HG03196 (cell line): Measurements from ENCODE around the gene CYSLTR2.
"Not testable (repeated sequence)": the region's sequence is repeated elsewhere in the genome, so short reads cannot be mapped to it uniquely, and the experiment has no call there.

Experiments used
- ATAC-seq: cut with Tn5 transposase; IDR thresholded peaks from one replicate; pipeline ENCODE4 v1.9.1; 2021; ENCODE audit not compliant: unreplicated experiment

Gene CYSLTR2

DNA sequence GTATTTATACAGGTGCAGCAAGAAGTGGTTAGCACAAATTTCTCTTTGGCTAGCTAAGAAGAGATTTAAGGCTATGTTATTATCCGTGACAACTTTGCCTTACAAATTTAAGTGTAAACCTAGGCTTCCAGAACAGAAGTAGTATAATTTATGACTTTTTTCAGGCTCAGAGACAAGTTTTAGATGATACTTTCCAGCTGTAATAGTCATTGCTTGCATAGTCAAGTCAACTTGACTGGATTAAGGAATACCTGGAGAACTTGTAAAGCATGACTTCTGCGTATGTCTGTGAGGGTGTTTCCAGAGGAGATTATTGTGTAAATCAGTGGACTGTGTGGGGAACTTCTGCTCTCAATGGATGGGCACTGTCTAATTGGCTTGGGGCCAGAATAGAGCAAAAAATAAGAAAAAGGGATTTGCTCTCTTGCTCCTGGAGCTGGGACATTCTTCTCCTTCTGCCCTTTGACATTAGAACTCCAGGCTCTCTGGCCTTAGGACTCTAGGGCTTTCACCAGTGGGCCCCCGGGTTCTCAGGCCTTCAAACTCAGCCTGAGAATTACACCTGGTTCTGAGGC lies 33.0 kb downstream of the CYSLTR2 start:
- ATAC-seq, result no peak

- ATAC-seq, result no peak
Observed at GRCh38 chr13:48687249-48687648, 33.5 kb downstream of the CYSLTR2 start.

GRCh38 chr13:48693998-48694397 lies 40.3 kb downstream of the CYSLTR2 start:
- no peak for ATAC-seq

- no peak for ATAC-seq
Observed at GRCh38 chr13:48695776-48696175, 42.0 kb downstream of the CYSLTR2 start.

GRCh38 chr13:48696676-48697075 lies 42.9 kb downstream of the CYSLTR2 start:
- not testable (repeated sequence) for ATAC-seq

DNA sequence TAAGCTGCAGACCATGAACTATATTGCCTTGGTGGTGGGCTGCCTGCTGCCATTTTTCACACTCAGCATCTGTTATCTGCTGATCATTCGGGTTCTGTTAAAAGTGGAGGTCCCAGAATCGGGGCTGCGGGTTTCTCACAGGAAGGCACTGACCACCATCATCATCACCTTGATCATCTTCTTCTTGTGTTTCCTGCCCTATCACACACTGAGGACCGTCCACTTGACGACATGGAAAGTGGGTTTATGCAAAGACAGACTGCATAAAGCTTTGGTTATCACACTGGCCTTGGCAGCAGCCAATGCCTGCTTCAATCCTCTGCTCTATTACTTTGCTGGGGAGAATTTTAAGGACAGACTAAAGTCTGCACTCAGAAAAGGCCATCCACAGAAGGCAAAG lies 53.7 kb downstream of the CYSLTR2 start:
- ATAC-seq, result no peak

GRCh38 chr13:48708764-48709163 lies 55.0 kb downstream of the CYSLTR2 start:
- no peak for ATAC-seq

DNA sequence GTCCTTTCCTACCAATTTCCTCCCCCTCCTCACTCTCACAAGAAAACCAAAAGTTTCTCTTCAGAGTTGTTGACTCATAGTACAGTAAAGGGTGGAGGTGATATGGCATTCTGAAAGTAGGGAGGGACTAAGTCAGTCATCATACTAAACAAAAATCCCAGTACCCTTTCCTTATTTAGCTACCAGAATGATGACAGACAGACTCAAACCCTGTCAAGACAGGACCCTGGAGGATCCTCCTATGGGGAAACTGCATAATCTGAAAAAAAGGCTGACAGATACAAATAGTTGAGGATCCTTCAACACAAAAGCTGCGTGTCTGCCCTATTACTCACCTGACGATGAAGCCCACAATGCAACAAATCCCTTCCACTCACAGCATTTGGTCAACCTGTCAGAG lies 55.5 kb downstream of the CYSLTR2 start:
- no peak for ATAC-seq

DNA sequence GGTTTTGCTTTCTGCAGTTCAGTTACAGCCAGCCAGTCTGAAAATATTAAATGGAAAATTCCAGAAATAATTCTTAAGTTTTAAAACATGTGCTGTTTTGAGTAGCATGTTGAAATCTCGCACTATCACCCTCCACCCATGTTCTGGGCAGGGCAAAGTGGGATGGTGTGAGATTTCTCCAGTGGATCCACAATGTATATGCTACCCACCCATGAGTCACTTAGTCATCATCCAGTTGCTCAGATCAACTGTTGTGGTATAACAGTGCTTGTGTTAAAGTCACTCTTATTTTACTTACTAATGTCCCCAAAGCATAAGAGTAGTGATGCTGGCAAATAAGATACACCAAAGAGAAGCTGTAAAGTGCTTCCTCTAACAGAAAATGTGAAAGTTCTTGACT lies 56.4 kb downstream of the CYSLTR2 start:
- ATAC-seq, result no peak

DNA sequence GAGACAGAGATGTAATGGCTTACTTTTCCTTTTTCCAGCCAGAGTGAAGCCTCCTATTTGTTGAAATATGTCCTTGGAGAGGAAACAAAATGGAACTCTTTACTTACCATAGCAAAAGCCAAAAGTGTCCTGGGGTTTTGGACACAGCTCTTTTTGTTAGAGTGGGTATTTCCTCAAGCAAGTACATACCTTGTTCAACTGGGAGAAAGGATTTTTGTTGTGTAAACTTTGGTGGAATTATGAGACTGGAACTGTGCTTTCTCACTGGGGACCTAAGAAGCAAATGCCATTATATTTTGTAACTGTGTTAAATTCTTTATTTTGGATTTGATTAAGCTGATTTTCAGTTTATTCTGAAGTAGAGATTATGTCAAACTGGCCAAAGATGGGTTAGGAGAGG lies 58.4 kb downstream of the CYSLTR2 start:
- ATAC-seq, result no peak

DNA sequence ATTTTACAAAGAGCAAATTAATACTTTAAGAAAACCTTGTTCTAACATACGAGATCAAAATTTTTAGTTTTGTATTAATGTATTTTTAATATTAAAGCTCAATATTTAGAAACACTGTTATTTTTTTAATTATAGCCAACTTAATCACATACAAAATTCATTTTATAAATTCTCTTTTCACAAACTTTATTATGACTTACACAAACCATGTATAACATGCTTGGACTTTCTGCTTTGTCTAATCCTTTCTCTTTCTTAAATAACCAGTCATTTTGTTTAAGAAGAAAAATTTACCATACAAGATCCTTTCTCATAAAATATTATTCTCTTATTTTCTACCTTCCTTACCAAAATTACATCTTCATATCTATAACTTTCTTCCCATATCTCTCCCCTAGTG lies 62.2 kb downstream of the CYSLTR2 start:
- no peak for ATAC-seq

- ATAC-seq, result no peak
Observed at GRCh38 chr13:48720621-48721020, 66.9 kb downstream of the CYSLTR2 start.

GRCh38 chr13:48723168-48723567 lies 69.4 kb downstream of the CYSLTR2 start:
- ATAC-seq, result no peak

- no peak for ATAC-seq
Observed at GRCh38 chr13:48725271-48725670, 71.5 kb downstream of the CYSLTR2 start.

DNA sequence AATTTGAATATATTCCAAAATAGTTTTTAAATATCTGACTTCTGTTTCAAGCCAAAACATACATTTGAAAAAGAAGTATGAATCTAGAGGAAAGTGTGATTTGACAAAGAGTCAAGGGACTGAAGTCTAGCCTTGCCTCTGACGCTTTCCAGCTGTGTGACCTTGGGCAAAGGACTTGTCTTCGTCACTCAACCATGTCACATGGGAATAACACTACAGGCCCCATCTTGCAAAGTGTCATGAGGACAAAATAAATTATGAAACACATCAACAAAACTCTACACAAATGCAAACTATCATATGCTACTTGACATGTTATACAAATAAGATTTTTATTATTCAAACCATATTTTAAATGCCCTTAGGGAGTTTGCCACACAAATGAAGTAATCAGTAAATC lies 73.0 kb downstream of the CYSLTR2 start:
- ATAC-seq, result no peak

DNA sequence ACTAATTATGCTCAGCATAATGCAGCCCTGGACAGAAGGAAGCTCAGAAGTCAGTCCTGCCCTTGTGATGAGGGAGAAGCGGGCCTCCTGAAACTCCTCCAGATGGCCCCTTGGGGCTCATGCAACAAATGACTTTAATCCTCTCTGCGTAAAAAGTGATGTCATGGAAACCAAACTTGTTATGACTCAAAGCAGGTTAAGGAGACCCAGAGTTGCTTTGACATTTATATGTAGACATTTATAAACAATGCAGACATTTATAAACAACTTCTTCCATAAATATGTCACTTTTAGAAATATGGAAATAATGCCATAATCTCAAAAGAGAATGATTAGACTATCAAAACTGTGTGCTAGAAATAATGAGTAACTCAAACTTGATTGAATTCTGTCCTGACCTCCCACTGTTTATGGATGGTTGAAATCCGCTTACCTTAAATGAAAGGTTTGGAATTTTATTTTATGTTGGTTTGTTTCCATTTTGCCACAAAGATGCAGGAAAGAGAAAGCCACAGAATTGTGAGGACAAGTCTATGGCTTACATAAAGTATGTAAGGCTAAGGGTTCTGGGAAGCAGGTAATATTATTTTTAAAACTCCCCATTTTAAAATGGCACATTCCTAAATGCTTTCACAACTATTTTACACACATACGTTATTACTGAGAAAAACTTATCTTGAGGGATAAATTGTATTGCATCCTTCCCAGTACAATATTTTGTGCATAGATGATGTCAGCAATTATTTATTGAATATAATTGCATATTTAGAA lies 73.7 kb downstream of the CYSLTR2 start:
- ATAC-seq, result no peak

GRCh38 chr13:48728226-48728625 lies 74.5 kb downstream of the CYSLTR2 start:
- ATAC-seq, result no peak

DNA sequence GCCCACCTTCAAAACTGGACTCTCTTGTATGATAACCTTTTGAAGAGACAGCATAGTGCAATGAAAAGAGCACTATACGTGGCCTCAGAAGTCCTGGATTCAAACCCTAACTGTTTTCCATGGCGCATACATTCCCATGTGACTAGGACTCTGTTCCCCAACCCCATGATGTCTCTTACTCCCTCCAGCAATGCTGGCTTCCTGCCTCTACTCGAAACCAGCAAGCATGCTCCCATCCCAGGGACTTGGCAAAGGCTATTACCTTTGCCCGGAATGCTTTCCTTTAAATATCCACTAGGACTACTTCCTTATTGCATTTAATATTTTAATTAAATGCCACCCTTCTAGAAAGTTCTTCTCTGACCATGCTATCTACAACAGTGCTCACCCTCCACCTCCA lies 75.1 kb downstream of the CYSLTR2 start:
- no peak for ATAC-seq

DNA sequence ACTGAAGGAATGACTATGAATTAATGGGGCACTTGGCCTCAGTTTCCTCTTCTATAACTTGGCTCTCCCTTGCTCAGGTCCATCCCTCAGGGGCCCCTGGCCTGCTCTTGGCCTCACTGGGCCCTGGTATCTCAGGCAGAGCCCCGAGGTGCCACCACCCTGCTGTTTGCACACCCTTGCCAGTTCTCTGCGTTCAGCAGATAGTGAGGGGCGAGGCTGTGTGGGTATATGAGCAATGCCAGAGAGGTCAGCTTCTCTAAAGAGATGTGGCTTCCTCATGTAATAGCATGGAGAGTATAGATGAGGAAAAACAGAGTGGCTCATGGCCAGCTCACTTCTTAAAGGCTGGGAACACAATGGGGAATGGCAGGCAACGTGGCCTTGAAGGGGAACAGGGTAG lies 76.1 kb downstream of the CYSLTR2 start:
- ATAC-seq, result no peak

DNA sequence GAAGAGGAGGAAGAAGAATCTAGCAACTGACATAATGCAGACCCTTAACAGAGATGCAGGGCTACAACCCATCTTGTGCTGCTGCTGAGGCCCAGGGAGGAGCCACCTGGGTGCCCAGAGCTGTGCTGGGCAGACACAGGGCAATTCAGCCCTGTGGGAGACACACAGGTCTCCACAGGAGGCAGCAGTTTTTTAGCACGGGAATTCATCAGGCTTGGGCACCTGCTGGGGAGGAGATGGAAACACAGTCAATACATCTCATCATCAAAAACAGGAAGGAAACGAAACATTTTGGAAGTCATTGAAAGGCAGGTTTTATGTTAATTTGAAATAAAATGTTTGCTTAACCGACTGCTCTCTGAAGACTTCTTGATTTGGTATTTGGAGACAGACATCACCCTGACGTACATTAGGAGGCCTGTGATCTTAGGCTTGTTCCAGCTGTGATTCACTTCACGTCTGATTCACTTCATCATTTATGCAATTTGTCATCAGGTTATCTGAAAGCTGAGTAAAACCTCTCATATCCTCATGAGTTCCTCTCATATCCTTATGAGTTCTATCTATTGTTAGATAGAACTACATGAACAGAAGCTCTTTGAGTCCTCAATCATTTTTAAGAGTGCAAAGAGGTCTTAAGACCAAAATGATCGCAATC lies 77.4 kb downstream of the CYSLTR2 start:
- no peak for ATAC-seq

DNA sequence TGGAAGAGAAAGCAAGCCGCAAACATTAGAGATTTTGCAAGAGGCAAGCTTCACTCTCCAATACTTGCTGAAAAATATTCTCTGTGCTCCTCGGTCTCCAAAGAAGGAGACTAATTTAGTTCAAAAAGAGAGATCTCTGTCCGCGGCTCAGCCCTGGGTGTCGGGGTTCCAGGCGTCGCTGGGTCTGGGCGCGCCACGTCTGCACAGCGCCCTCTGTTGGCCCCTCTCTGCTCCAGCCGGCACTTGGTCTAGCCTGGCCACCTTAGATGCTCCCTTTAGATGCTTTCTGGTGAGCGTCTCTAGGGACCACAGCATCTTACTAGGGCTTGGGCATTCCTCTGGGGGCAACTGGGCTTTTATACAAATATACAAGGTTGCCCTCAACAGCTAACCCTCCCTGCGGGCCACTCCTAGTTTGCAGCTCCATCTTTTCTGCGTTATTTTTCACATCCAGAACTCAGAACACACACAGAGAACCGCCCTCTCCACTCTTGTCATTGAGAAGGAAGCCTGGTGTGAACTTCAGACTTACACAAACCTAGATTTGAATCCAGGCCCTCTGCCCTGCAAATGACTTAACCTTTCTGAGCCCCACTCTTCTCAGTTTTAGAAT lies 78.3 kb downstream of the CYSLTR2 start:
- ATAC-seq, result no peak

DNA sequence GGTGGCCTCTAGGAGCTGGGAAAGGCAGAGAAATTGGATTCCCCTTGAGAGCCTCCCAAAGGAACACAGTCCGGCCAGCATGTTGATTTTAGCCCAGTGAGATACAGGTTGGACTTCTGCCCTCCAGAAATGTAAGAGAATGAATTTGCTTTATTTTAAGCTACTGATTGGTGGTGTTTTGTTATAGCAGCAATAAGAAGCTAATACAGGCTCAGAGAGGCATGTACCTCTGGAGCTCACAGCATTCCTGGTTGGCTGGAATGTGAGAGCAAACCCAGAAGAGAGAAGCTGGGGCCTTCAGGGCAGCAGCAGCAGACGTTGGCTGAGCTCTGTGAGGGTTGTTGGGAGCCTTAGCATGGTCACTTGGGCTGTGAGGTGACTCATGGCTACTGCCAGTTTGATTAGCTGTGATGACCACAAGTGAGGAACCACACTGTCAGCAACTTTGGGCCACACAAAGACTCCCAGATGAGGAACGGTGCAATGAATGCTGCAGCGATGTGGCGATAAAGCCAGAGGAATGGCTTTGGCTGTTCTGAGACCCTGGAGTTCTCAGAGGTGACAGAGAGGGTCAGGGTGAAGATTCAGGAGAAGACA lies 80.1 kb downstream of the CYSLTR2 start:
- ATAC-seq, result no peak
